GM06990 (cell line): ENCODE measurements around the gene ZFHX3.

Source experiments
- DNase-seq: peaks from one replicate; pipeline ENCODE4 v3.0.0-alpha.2; 2011; ENCODE audit not compliant: insufficient read length; ENCODE audit errors: extremely low read depth
- H3K27me3 ChIP-seq: replicated peaks from 2 replicates; pipeline ENCODE4 v1.6.0; 2011; ENCODE audit warnings: low read length; ENCODE audit not compliant: control insufficient read depth, insufficient read depth
- H3K36me3 ChIP-seq: 2 replicates; pipeline ENCODE4 v1.5.1; 2011; ENCODE audit warnings: low read length; ENCODE audit not compliant: control insufficient read depth, insufficient read depth
- H3K4me3 ChIP-seq: replicated peaks from 2 replicates; pipeline ENCODE4 v1.5.1; 2011; ENCODE audit warnings: low read depth, mild to moderate bottlenecking, control low read depth, low read length
- TF ChIP-seq, protein P1 (sequence below): IDR thresholded peaks from 2 replicates; pipeline ENCODE4 v1.5.1; 2011; ENCODE audit warnings: low read length, control low read depth, mild to moderate bottlenecking, inconsistent platforms; ENCODE audit not compliant: insufficient read depth, poor library complexity, severe bottlenecking

Gene ZFHX3

DNA sequence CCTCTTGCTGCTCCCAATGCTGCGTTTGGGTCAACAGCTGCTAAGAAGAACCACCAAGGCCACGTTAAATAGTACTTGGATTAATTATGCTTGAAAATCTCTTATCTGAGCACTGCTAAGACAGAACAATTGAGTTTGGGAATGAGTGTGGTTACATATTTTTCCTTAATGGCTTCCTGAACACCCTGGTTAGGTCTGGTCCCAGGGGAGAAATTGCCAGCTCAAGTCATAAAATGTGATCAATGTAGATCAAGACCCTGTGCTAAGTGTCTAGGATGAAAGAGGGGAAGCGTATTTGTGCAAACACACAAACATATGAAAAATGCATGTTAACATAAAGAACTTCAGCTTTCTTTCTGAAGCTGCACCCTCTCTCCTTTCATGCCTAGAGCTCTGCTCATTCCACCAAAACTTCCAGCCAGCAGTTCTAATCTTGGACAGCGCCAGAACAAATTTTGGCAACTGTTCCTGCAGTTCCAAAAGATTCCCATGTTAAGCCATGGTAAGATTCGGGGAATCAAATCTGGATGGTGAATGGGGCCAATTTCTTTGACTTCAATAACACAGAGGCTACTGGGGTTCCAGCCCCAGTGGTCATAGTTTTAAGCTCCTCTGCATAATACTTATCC is 72.0 kb downstream of the ZFHX3 start:
- DNase-seq, result no peak
- no peak overlapping the region for H3K4me3 ChIP-seq
- TF ChIP-seq, protein P1, sequence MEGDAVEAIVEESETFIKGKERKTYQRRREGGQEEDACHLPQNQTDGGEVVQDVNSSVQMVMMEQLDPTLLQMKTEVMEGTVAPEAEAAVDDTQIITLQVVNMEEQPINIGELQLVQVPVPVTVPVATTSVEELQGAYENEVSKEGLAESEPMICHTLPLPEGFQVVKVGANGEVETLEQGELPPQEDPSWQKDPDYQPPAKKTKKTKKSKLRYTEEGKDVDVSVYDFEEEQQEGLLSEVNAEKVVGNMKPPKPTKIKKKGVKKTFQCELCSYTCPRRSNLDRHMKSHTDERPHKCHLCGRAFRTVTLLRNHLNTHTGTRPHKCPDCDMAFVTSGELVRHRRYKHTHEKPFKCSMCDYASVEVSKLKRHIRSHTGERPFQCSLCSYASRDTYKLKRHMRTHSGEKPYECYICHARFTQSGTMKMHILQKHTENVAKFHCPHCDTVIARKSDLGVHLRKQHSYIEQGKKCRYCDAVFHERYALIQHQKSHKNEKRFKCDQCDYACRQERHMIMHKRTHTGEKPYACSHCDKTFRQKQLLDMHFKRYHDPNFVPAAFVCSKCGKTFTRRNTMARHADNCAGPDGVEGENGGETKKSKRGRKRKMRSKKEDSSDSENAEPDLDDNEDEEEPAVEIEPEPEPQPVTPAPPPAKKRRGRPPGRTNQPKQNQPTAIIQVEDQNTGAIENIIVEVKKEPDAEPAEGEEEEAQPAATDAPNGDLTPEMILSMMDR, result no peak
- H3K36me3 ChIP-seq, result no peaks in the 10 kb centered on the region
- H3K27me3 ChIP-seq, result no peaks in the 10 kb centered on the region

DNA sequence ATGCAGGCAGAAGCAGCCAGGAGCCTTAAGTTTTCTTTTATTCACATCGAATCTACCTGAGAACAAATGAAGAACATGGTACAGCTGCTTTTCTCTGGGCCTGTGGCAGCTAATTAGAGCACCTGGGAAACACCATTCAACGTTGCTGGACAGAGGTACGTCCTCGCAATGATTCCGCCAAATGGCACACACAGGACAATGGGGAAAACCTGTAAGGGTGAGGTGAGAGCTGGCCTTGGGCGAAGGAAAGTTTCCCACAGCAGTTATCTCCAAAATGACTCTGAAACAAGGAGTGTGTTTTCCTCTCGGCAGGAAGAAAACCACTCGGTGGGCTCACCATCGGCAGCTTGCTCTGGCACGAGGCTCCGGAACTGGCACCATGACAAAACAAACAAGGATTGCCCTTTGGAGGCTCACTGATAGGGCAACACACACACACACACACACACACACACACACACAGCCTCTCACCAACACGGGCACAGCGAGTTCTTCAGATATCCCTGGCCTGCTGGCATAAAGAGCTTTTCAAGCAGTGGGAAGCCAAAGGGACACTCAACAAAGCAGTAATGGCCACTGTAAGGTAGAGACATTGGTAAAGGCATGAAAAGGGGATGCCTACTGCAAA is 73.7 kb downstream of the ZFHX3 start:
- Histone ChIP-seq H3K4me3 (no peak overlapping the region), H3K27me3 (no peaks in the 10 kb centered on the region), H3K36me3 (no peaks in the 10 kb centered on the region)
- DNase-seq, result no peak
- TF ChIP-seq, protein P1, result no peak

DNA sequence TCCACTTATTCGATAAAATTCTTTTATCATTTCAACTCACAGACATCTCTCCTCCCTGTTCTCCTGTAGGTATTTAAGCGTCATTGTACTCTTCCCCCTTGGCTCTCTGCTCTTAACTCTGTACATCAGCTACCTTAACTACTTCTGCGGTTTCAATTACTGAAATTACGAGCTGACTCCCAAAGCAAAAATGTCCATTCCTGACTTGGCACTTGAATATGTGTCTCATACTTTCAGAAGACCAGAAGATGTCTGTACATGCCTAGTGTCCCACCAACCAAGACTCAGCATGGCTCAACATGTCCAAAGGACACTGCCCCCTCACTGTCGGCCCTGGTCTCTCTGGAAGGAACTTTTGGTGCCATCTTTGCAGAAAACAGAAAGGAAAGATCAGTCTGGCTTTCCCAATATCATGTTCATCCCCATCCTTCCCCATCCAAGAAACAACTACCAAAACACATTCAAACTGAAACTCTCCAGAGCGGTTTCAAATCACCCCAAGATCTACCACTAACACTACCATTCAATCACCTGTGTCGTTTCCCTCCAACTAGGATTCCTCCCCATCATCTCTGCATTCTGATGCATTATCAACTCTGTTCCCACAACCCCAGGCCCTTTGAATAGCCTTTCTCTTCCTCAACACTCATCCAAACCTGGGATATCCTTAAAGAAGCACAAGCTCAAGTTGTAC is 74.9 kb downstream of the ZFHX3 start:
- no peaks in the 10 kb centered on the region for H3K27me3 ChIP-seq
- TF ChIP-seq, protein P1, result no peak
- no peaks in the 10 kb centered on the region for H3K36me3 ChIP-seq
- H3K4me3 ChIP-seq, result no peak overlapping the region
- no peak for DNase-seq

DNA sequence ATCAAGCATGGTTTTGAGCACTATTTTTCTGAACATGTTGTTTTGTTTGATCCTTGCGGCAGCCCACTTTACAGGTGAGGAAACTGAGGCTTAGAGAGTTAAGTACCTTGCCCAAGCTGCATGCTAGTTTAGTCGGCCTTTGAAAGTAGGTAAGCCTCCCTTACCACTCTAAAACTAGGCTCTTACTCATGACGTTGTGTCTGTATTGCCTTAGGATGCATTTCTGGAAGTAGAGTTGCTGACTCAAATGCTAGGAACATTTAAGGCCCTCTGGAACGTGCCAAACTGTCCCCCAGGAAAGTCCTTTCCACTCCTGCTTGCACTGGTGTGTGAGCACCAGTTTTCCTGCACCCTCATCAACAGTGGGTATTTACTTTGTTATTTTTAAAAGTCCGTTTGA is 76.6 kb downstream of the ZFHX3 start:
- Histone ChIP-seq H3K4me3 (no peak overlapping the region), H3K27me3 (no peaks in the 10 kb centered on the region), H3K36me3 (no peaks in the 10 kb centered on the region)
- DNase-seq, result no peak
- TF ChIP-seq, protein P1, result no peak

DNA sequence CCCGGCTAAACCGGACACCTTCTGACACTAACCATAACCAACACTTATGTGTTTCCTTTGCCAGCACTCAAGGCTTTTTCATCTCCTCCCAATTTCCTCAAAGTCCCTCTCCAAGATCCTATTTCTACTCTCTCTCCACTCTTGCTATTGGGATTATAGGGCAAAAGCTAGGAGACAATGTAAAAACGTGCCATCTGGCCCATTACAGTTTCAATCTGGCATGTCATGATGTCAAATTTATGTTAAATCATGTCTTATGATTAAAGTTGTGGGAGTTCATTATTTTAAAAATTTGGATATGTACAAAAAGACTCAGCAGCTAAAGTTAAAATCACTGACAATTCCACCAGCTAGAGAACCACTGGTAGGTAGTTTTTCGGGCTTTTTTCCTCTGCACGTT is 77.3 kb downstream of the ZFHX3 start:
- Histone ChIP-seq H3K4me3 (no peak overlapping the region), H3K27me3 (no peaks in the 10 kb centered on the region), H3K36me3 (no peaks in the 10 kb centered on the region)
- TF ChIP-seq, protein P1, result no peak
- no peak for DNase-seq
